Measurements from ENCODE around the gene HOXD8.

DNA sequence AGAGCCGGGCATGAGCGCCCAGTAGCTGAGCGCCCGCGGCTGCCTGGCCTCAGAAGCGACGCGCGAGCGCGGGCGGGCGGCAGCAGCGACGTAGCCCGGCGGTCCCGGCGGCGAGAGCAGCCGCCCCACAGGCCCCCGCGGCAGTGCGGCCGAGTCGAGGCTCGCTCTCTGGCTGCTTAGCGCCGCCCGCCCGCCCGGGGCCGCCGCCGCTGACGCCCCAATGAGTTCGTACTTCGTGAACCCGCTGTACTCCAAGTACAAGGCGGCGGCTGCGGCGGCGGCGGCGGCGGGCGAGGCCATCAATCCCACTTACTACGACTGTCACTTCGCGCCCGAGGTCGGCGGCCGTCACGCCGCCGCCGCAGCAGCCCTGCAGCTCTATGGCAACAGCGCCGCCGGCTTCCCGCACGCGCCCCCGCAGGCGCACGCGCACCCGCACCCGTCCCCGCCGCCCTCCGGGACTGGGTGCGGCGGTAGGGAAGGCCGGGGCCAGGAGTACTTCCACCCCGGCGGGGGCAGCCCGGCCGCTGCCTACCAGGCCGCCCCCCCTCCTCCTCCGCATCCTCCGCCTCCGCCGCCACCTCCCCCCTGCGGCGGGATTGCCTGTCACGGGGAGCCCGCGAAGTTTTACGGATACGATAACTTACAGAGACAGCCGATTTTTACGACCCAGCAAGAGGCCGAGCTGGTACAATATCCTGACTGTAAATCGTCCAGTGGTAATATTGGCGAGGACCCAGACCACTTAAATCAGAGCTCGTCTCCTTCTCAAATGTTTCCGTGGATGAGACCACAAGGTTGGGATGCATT, 847 bp downstream of the HOXD8 start:
- TF ChIP-seq, protein P1, sequence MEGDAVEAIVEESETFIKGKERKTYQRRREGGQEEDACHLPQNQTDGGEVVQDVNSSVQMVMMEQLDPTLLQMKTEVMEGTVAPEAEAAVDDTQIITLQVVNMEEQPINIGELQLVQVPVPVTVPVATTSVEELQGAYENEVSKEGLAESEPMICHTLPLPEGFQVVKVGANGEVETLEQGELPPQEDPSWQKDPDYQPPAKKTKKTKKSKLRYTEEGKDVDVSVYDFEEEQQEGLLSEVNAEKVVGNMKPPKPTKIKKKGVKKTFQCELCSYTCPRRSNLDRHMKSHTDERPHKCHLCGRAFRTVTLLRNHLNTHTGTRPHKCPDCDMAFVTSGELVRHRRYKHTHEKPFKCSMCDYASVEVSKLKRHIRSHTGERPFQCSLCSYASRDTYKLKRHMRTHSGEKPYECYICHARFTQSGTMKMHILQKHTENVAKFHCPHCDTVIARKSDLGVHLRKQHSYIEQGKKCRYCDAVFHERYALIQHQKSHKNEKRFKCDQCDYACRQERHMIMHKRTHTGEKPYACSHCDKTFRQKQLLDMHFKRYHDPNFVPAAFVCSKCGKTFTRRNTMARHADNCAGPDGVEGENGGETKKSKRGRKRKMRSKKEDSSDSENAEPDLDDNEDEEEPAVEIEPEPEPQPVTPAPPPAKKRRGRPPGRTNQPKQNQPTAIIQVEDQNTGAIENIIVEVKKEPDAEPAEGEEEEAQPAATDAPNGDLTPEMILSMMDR (conservative IDR thresholded peaks at IDR 0.05 in 1 of 2, IDR thresholded peaks at IDR 0.05 in 1 of 2; ENCODE audit: low read depth in 1 of 2, low read length in 2 of 2), result no peak
- TF ChIP-seq EZH2 (IDR thresholded peaks at IDR 0.05; ENCODE audit: low read length, missing control alignments), result peak; percentile 83
